ENCODE measurements around the gene CHCHD10. TPM values are rescaled to one million over a fixed set of nuclear protein-coding genes. Genes with fewer than 3 reads are reported as not detected.
A peak's percentile ranks its signal among the peaks of the same experiment; 100 is the strongest.

CHCHD10 gene
- total and polyA plus RNA-seq, 2 of the 13 experiments (the other 11 are each of a cell fraction or from before 2014, with no cell fraction given): 37.0 to 62.8 TPM

DNA sequence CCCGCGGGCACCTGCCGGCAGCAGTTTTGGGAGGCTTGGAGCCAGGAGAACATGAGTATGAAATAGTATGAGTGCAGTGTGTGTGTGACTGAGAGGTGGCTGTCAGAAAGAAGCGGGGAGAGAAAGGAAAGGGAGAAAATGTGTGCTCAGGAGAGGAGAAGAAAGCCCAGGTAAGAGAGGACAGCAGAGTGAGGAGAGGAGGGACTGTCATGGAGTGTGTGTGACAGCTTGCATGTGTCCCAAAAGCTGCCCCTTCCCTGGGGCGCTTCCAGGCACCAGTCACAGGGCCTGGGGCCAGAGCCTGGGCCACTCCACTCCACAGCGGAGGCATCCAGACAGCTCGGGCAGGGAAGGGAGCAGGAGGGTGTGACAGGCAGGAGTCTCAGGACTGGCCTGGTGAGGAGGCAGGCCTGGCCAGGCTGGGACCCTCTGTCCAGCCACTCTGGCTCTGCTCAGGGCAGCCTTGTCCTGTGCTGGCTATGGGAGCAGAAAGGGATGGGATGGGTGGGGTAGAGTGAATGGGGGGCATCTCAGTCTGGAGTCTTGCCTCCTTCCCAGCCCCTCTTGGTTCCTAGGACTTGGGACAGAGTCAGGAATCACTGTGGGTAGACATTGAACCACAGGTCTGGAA lies 5.8 kb upstream of the CHCHD10 start (continued):
- TF ChIP-seq, protein P1, sequence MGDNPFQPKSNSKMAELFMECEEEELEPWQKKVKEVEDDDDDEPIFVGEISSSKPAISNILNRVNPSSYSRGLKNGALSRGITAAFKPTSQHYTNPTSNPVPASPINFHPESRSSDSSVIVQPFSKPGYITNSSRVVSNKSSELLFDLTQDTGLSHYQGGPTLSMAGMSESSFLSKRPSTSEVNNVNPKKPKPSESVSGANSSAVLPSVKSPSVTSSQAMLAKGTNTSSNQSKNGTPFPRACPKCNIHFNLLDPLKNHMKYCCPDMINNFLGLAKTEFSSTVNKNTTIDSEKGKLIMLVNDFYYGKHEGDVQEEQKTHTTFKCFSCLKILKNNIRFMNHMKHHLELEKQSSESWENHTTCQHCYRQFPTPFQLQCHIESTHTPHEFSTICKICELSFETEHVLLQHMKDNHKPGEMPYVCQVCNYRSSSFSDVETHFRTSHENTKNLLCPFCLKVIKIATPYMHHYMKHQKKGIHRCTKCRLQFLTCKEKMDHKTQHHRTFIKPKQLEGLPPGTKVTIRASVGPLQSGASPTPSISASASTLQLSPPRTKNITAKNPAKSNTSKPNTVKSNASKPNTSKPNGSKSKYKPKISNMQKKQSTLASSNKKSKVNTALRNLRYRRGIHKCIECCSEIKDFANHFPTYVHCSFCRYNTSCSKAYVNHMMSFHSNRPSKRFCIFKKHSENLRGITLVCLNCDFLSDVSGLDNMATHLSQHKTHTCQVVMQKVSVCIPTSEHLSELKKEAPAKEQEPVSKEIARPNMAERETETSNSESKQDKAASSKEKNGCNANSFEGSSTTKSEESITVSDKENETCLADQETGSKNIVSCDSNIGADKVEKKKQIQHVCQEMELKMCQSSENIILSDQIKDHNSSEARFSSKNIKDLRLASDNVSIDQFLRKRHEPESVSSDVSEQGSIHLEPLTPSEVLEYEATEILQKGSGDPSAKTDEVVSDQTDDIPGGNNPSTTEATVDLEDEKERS (CRISPR knock-in tag; IDR thresholded peaks at IDR 0.05): 0 out of 2 replicates have a peak, but pooled peaks have one; percentile 11
- no peak for TF ChIP-seq MZF1 (CRISPR knock-in tag; IDR thresholded peaks at IDR 0.05; ENCODE audit: borderline replicate concordance)
- TF ChIP-seq ZFX (CRISPR knock-in tag; IDR thresholded peaks at IDR 0.05; ENCODE audit: low read depth): 0 out of 2 replicates have a peak, but pooled peaks have one; percentile 14
- TF ChIP-seq, protein P2, sequence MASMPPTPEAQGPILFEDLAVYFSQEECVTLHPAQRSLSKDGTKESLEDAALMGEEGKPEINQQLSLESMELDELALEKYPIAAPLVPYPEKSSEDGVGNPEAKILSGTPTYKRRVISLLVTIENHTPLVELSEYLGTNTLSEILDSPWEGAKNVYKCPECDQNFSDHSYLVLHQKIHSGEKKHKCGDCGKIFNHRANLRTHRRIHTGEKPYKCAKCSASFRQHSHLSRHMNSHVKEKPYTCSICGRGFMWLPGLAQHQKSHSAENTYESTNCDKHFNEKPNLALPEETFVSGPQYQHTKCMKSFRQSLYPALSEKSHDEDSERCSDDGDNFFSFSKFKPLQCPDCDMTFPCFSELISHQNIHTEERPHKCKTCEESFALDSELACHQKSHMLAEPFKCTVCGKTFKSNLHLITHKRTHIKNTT (CRISPR knock-in tag; IDR thresholded peaks at IDR 0.05): no peak
- 0 out of 2 replicates have a peak, but pooled peaks have one; percentile 11 for TF ChIP-seq CBX5 (CRISPR knock-in tag; IDR thresholded peaks at IDR 0.05; ENCODE audit: borderline replicate concordance)
- TF ChIP-seq ZNF766 (CRISPR knock-in tag; IDR thresholded peaks at IDR 0.05; ENCODE audit: borderline replicate concordance): no peak
- no peak for TF ChIP-seq ZNF792 (CRISPR knock-in tag; IDR thresholded peaks at IDR 0.05)
- no peak for TF ChIP-seq POLR2G (IDR thresholded peaks at IDR 0.05; ENCODE audit: low read depth, low read length)
- TF ChIP-seq, protein P3, sequence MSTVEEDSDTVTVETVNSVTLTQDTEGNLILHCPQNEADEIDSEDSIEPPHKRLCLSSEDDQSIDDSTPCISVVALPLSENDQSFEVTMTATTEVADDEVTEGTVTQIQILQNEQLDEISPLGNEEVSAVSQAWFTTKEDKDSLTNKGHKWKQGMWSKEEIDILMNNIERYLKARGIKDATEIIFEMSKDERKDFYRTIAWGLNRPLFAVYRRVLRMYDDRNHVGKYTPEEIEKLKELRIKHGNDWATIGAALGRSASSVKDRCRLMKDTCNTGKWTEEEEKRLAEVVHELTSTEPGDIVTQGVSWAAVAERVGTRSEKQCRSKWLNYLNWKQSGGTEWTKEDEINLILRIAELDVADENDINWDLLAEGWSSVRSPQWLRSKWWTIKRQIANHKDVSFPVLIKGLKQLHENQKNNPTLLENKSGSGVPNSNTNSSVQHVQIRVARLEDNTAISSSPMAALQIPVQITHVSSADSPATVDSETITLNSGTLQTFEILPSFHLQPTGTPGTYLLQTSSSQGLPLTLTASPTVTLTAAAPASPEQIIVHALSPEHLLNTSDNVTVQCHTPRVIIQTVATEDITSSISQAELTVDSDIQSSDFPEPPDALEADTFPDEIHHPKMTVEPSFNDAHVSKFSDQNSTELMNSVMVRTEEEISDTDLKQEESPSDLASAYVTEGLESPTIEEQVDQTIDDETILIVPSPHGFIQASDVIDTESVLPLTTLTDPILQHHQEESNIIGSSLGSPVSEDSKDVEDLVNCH (CRISPR knock-in tag; IDR thresholded peaks at IDR 0.05): 0 out of 2 replicates have a peak, but pooled peaks have one; percentile 60
- no peak for TF ChIP-seq MTA1 (CRISPR knock-in tag; IDR thresholded peaks at IDR 0.05; ENCODE audit: borderline replicate concordance)
